IMR-90 (cell line): ENCODE data around the gene ADCK1.

Source experiments
- CEBPB ChIP-seq: IDR thresholded peaks from 2 replicates; pipeline ENCODE4 v1.6.1; 2012; ENCODE audit warnings: low read depth, low read length, improper control_type of control experiment
- CHD1 ChIP-seq: IDR thresholded peaks from 2 replicates; pipeline ENCODE4 v1.6.1; 2012; ENCODE audit warnings: low read depth, low read length, improper control_type of control experiment
- CTCF ChIP-seq: conservative IDR thresholded peaks from 2 replicates; pipeline ENCODE4 v1.5.1; 2012; ENCODE audit warnings: mild to moderate bottlenecking, low read depth, low read length, improper control_type of control experiment
- MAZ ChIP-seq: IDR thresholded peaks from 2 replicates; pipeline ENCODE4 v1.6.1; 2012; ENCODE audit warnings: low read depth, mild to moderate bottlenecking, low read length, improper control_type of control experiment, moderate library complexity, borderline replicate concordance
- POLR2A ChIP-seq: IDR thresholded peaks from 2 replicates; pipeline ENCODE4 v1.6.1; 2012; ENCODE audit warnings: mild to moderate bottlenecking, low read depth, low read length
- RFX5 ChIP-seq: IDR thresholded peaks from 2 replicates; pipeline ENCODE4 v1.8.0; 2012; ENCODE audit warnings: low read depth, mild to moderate bottlenecking, low read length, moderate library complexity

DNA sequence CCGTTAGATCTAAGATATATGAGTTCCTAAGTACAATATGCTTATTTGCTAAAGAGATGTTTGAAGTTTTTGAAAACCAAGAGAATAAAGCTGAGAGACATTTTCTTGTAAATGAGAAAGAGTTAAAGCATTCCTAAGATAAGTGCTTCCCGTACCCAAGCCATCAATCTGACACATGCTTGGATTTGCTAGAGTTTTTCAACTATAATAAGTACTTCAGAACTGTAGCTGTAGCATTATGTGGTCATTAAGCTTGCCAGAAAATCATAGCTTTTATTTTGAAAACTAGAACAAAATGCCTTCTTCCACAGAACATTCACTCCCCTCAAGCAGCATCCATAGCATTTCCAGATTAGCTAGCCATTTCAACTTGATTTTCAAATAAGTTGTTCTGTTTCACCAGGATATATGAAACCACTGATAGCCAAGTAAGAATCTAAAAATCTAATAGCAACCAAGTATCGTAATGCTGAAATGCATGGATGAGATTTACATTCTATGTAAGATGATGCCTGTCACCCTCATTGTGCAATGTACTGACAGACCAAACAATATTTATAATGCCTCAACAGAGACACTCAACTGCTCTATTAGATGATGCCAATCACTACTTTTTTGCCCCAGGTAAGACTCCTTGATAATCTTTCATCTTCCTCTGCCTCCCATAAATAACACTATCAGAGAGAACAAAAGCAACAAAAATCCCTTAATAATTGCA lies 47.0 kb upstream of the ADCK1 start:
- TF ChIP-seq POLR2A (no peak), CTCF (no peak), CEBPB (peak; percentile 63), CHD1 (no peak), RFX5 (no peak), MAZ (no peak)
